Kidney (tissue), 14 donors: ENCODE measurements around the gene CTDP1. TPM values are rescaled to one million over a fixed set of nuclear protein-coding genes. Genes with fewer than 3 reads are reported as not detected.

Source experiments
- DNase-seq, 5 donors: peaks; one replicate each; pipeline ENCODE4 v3.0.0-alpha.2; 2013 to 2020
- FAIRE-seq: peaks from 2 replicates; lab custom pipeline; 2012; peaks lifted over from hg19 to GRCh38; lab: Jason Lieb, UNC
- H3K27ac ChIP-seq, 2 donors: one replicate each; pipeline ENCODE4 v1.7.0; 2013; ENCODE audit warnings: low read depth in 2 of 2, low read length in 2 of 2, inconsistent platforms in 1 of 2
- H3K27me3 ChIP-seq: one replicate; pipeline ENCODE4 v1.7.1; 2013; ENCODE audit warnings: low read length, inconsistent platforms; ENCODE audit not compliant: control insufficient read depth, insufficient read depth
- H3K36me3 ChIP-seq, 3 donors: one replicate each; pipeline versions ENCODE4 v1.7.0 to v1.7.1; 2013; ENCODE audit warnings: low read length in 3 of 3, control low read depth in 1 of 3, inconsistent platforms in 1 of 3; ENCODE audit not compliant: insufficient read depth in 3 of 3, control insufficient read depth in 2 of 3
- H3K4me1 ChIP-seq, 3 donors: one replicate each; pipeline versions ENCODE4 v1.7.0 to v1.7.1; 2013; ENCODE audit warnings: low read length in 3 of 3, inconsistent platforms in 1 of 3, low read depth in 1 of 3; ENCODE audit not compliant: control insufficient read depth in 2 of 3, insufficient read depth in 2 of 3
- H3K4me3 ChIP-seq, 3 donors: one replicate each; pipeline versions ENCODE4 v1.7.0 to v1.8.1; 2013; ENCODE audit warnings: low read length in 3 of 3, control low read depth in 1 of 3, inconsistent platforms in 1 of 3
- H3K9ac ChIP-seq, 3 donors: one replicate each; pipeline versions ENCODE4 v1.7.0 to v1.7.1; 2013; ENCODE audit warnings: low read length in 3 of 3, control low read depth in 1 of 3, inconsistent platforms in 1 of 3
- H3K9me3 ChIP-seq, 3 donors: one replicate each; pipeline versions ENCODE4 v1.7.0 to v1.7.1; 2013; ENCODE audit warnings: low read length in 3 of 3, control low read depth in 1 of 3, inconsistent platforms in 1 of 3; ENCODE audit not compliant: control insufficient read depth in 2 of 3, insufficient read depth in 1 of 3
- intact Hi-C: fragments of 100-400 bp; cut with DNase I; formaldehyde crosslinking; loops from one replicate; pipeline ENCODE4 v1.11.1; 2022
- polyA plus RNA-seq: library from polyadenylated mRNA; stranded (reverse); fragments of 350-450 nt; fragmentation: Illumina TruSeq; extraction: RNeasy Lipid Tissue Mini Kit (QIAGEN cat#74804); gene quantifications from one replicate; pipeline ENCODE4 v1.2.3, GENCODE V29; 2014; ENCODE audit warnings: low read depth, low replicate concordance; ENCODE audit not compliant: insufficient read depth
- total RNA-seq: library from RNA; stranded (reverse); fragmentation: NEBNext Ultra II Directional; extraction: Animal tissue kit (Norgen Biotek cat#: 25700); gene quantifications from one replicate; pipeline ENCODE4 v1.2.1, GENCODE V29; 2021
- TF ChIP-seq, protein P1 (sequence below): IDR thresholded peaks from 3 replicates; pipeline ENCODE4 v1.5.1; 2012; ENCODE audit warnings: mild to moderate bottlenecking, moderate library complexity, borderline replicate concordance; ENCODE audit not compliant: insufficient read depth; ENCODE audit errors: extremely low read depth
- donor health status: control.
- donor health status: control.
- donor health status: control.
- donor health status: control.
- donor health status: control.
- donor health status: DM: yes; HTN: yes; CAD: no.
- donor health status: Normal renal cell carcinoma (clear cell type).

The CTDP1 gene
- total and polyA plus RNA-seq, 2 donors from 2014 or later, result 11.1 to 21.8 TPM

DNA sequence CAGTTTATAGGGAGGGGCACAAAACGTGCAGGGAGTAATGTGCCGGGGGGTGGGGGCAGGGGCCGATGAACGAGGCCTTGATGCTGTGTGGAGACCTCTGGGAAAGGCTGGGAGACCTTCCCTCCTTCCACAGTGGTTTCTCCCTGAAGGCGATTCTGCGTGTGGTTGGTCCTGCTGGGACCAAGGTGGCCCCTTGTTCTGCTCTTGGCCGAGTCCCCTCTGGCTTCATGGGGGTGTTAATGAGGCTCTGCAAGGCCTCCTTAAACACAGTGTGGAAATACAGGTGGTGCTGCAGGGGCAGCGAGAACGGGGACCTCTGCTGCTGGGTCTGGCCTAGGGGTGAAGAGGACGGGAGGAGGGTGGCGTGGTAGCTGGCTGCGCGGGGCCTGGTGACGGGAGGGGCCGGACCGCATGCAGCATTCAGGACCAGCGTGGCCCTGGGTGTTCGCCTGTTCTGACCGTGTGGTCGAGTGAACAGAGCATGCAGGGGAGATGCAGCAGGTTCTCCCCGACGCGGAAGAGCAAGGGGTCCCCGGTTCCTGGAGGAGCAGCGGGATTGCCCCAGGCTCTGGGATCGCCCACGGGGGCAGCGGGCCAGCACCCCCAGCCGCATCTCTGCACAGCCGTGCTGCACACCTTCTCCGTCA is 76.0 kb downstream of the CTDP1 start:
- Histone ChIP-seq H3K27ac (no peak overlapping the region), H3K4me3 (no peak overlapping the region), H3K4me1 (peaks cover 0 to 6% (median 3%) of the 10 kb centered on the region in 3 donors), H3K27me3 (no peaks in the 10 kb centered on the region), H3K9me3 (peaks cover 0 to 4% (median 0%) of the 10 kb centered on the region in 3 donors), H3K36me3 (peaks cover 0 to 14% (median 8%) of the 10 kb centered on the region in 3 donors), H3K9ac (no peak overlapping the region)
- intact Hi-C loops, result no loop called here
- FAIRE-seq (no peak), DNase-seq (peak in 1 of 5 donors; percentile 22)
- TF ChIP-seq, protein P1, sequence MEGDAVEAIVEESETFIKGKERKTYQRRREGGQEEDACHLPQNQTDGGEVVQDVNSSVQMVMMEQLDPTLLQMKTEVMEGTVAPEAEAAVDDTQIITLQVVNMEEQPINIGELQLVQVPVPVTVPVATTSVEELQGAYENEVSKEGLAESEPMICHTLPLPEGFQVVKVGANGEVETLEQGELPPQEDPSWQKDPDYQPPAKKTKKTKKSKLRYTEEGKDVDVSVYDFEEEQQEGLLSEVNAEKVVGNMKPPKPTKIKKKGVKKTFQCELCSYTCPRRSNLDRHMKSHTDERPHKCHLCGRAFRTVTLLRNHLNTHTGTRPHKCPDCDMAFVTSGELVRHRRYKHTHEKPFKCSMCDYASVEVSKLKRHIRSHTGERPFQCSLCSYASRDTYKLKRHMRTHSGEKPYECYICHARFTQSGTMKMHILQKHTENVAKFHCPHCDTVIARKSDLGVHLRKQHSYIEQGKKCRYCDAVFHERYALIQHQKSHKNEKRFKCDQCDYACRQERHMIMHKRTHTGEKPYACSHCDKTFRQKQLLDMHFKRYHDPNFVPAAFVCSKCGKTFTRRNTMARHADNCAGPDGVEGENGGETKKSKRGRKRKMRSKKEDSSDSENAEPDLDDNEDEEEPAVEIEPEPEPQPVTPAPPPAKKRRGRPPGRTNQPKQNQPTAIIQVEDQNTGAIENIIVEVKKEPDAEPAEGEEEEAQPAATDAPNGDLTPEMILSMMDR, result no peak

DNA sequence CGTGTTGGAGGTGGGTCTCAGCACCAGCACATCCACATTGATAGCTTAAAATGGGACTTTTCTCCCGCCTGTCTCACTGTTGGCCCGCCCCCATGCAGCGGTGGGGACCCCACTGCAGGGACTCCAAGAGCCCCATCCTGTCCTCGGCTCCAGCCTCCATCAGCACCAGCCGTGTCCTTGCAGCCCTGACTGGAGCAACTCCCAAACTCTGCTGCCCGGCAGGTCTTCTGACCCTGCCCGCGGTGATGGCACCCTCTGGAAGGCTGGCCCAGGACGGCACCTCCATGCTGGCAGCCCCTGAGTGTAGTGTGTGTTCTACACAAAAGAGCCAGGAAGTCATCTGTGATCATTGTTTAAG is 76.5 kb downstream of the CTDP1 start:
- Histone ChIP-seq H3K4me1 (peaks cover 0 to 6% (median 3%) of the 10 kb centered on the region in 3 donors), H3K9ac (no peak overlapping the region), H3K27me3 (no peaks in the 10 kb centered on the region), H3K9me3 (peaks cover 0 to 4% (median 0%) of the 10 kb centered on the region in 3 donors), H3K36me3 (peaks cover 0 to 14% (median 8%) of the 10 kb centered on the region in 3 donors), H3K4me3 (no peak overlapping the region), H3K27ac (no peak overlapping the region)
- FAIRE-seq (no peak), DNase-seq (no peak)
- intact Hi-C loops, result no loop called here
- TF ChIP-seq, protein P1, result no peak

GRCh38 chr18:79756826-79757225 is 77.2 kb downstream of the CTDP1 start:
- H3K4me3 ChIP-seq, result no peak overlapping the region
- peaks cover 0 to 4% (median 0%) of the 10 kb centered on the region in 3 donors for H3K9me3 ChIP-seq
- H3K27ac ChIP-seq, result no peak overlapping the region
- intact Hi-C loops, result no loop called here
- H3K36me3 ChIP-seq, result peaks cover 0 to 14% (median 8%) of the 10 kb centered on the region in 3 donors
- H3K27me3 ChIP-seq, result no peaks in the 10 kb centered on the region
- TF ChIP-seq, protein P1, result no peak
- no peaks in the 10 kb centered on the region for H3K4me1 ChIP-seq
- DNase-seq (no peak), FAIRE-seq (no peak)
- H3K9ac ChIP-seq, result no peak overlapping the region
